Lower lobe of right lung (tissue), 2 donors: ENCODE results near the gene TP63. TPM values are rescaled to one million over a fixed set of nuclear protein-coding genes. Genes with fewer than 3 reads are reported as not detected.

ENCODE experiments used
- ATAC-seq, 2 donors: fragments of 200-7000 bp; cut with Tn5 transposase; one replicate each; pipeline ENCODE4 v1.9.1; 2020 to 2022; ENCODE audit warnings: mild to moderate bottlenecking in 2 of 2, moderate library complexity in 2 of 2
- DNase-seq: peaks from one replicate; pipeline ENCODE4 v3.0.0-alpha.2; 2020
- H3K27ac ChIP-seq: fragments of 200-600 bp; one replicate; pipeline ENCODE4 v1.8.0; 2022
- H3K27me3 ChIP-seq: fragments of 200-600 bp; one replicate; pipeline ENCODE4 v1.8.0; 2022; ENCODE audit warnings: low read depth
- H3K36me3 ChIP-seq: fragments of 200-600 bp; one replicate; pipeline ENCODE4 v1.8.0; 2022; ENCODE audit warnings: mild to moderate bottlenecking
- H3K4me1 ChIP-seq: fragments of 200-600 bp; one replicate; pipeline ENCODE4 v1.8.0; 2022
- H3K4me3 ChIP-seq: fragments of 200-600 bp; one replicate; pipeline ENCODE4 v1.8.0; 2022; ENCODE audit warnings: mild to moderate bottlenecking
- H3K9me3 ChIP-seq: fragments of 200-600 bp; one replicate; pipeline ENCODE4 v1.8.0; 2022
- intact Hi-C: fragments of 100-400 bp; cut with DNase I; formaldehyde crosslinking; loops from one replicate; pipeline ENCODE4 v1.11.0; 2022
- total RNA-seq: library from RNA; stranded (reverse); fragmentation: NEBNext Ultra II Directional; extraction: Animal tissue kit (Norgen Biotek cat#: 25700); gene quantifications from one replicate; pipeline ENCODE4 v1.2.1, GENCODE V29; 2021
- TF ChIP-seq, protein P1 (sequence below): fragments of 200-600 bp; IDR thresholded peaks from one replicate; pipeline ENCODE4 v1.8.0; 2022; ENCODE audit warnings: antibody characterized with exemption, mild to moderate bottlenecking
- donor health status: DM: no; HTN: yes; CAD: no; lungs with severe emphysema.

TP63 gene
- total RNA-seq, 1 donor from 2014 or later = 2.1 TPM

- H3K4me3 ChIP-seq = no peak overlapping the region
- TF ChIP-seq, protein P1, sequence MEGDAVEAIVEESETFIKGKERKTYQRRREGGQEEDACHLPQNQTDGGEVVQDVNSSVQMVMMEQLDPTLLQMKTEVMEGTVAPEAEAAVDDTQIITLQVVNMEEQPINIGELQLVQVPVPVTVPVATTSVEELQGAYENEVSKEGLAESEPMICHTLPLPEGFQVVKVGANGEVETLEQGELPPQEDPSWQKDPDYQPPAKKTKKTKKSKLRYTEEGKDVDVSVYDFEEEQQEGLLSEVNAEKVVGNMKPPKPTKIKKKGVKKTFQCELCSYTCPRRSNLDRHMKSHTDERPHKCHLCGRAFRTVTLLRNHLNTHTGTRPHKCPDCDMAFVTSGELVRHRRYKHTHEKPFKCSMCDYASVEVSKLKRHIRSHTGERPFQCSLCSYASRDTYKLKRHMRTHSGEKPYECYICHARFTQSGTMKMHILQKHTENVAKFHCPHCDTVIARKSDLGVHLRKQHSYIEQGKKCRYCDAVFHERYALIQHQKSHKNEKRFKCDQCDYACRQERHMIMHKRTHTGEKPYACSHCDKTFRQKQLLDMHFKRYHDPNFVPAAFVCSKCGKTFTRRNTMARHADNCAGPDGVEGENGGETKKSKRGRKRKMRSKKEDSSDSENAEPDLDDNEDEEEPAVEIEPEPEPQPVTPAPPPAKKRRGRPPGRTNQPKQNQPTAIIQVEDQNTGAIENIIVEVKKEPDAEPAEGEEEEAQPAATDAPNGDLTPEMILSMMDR = no peak
- H3K36me3 ChIP-seq = no peaks in the 10 kb centered on the region
- DNase-seq = no peak
- H3K9me3 ChIP-seq = no peaks in the 10 kb centered on the region
- H3K27ac ChIP-seq = no peak overlapping the region
- intact Hi-C loops = no loop called here
- no peaks in the 10 kb centered on the region for H3K27me3 ChIP-seq
- ATAC-seq = no peak
- peaks cover 12% of the 10 kb centered on the region for H3K4me1 ChIP-seq
Measured at GRCh38 chr3:189626286-189626685, 4.9 kb upstream of the TP63 start.

GRCh38 chr3:189629803-189630455 lies 1.3 kb upstream of the TP63 start:
- peak in 1 of 2 donors; percentile 81 for ATAC-seq
- intact Hi-C loops = no loop called here
- no peak overlapping the region for H3K27ac ChIP-seq
- peak; percentile 52 for DNase-seq
- H3K9me3 ChIP-seq = no peaks in the 10 kb centered on the region
- peaks cover 12% of the 10 kb centered on the region for H3K4me1 ChIP-seq
- no peak overlapping the region for H3K4me3 ChIP-seq
- H3K36me3 ChIP-seq = no peaks in the 10 kb centered on the region
- TF ChIP-seq, protein P1 = no peak
- no peaks in the 10 kb centered on the region for H3K27me3 ChIP-seq

DNA sequence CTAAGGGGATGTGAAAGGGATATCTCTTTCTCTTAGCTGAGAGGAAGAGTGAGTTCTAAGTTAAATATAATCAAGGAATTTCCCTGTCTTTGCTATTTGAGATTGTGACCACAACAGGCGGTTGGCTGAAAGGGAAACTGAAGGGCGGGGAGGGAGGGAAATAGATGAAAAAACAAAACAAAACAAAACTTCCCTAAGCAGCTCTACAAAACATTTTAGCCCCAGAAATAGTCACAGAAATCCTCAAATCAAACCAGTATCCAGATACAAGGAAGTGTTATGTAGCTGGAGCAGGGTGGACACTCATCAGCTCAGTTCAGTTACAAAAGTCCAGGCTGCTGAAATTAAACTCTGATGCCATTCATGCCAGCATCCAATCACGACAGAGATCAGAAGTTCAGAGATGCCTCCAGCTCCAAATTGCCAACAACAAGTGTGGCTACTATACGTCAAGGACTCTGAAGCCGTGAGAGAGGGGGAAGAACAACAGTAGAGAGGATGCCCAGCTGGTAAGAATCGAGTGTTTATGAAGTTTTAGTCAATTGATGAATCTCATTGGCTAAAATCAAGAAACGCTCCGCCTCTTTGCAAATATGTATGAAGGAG lies 319 bp upstream of the TP63 start:
- peak in 1 of 2 donors; percentile 26 for ATAC-seq
- Histone ChIP-seq H3K4me1 (peaks cover 12% of the 10 kb centered on the region), H3K4me3 (peak overlapping the region; percentile 9), H3K36me3 (no peaks in the 10 kb centered on the region), H3K27ac (no peak overlapping the region), H3K9me3 (no peaks in the 10 kb centered on the region), H3K27me3 (no peaks in the 10 kb centered on the region)
- intact Hi-C loops = no loop called here
- DNase-seq = no peak
- TF ChIP-seq, protein P1 = no peak

- no peak for ATAC-seq
- intact Hi-C loops = no loop called here
- no peak overlapping the region for H3K27ac ChIP-seq
- no peaks in the 10 kb centered on the region for H3K27me3 ChIP-seq
- H3K9me3 ChIP-seq = no peaks in the 10 kb centered on the region
- TF ChIP-seq, protein P1 = no peak
- H3K4me1 ChIP-seq = peaks cover 12% of the 10 kb centered on the region
- no peaks in the 10 kb centered on the region for H3K36me3 ChIP-seq
- H3K4me3 ChIP-seq = no peak overlapping the region
- no peak for DNase-seq
Measured at GRCh38 chr3:189631409-189631808, 220 bp downstream of the TP63 start.

DNA sequence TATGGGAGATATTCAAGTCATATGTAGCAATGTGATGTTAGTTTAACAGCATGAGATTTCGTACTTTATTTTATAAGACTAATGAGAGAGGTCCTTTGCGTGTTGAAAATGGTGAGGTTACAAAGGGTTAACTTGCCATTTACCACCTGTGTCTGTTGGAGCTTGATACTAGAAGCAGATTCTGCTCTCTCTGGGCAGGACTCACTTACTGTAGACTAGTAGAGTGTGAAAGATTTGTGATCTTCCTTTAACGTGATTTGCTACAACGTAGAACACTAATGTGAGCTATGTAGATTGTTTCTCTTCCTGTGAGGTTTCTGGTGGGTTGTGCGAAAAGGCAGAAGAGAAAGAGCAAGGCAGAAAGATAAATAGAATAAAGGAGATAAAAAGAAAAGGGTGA lies 1.1 kb downstream of the TP63 start:
- DNase-seq (no peak), ATAC-seq (no peak)
- no peaks in the 10 kb centered on the region for H3K36me3 ChIP-seq
- H3K27ac ChIP-seq = no peak overlapping the region
- H3K27me3 ChIP-seq = no peaks in the 10 kb centered on the region
- TF ChIP-seq, protein P1 = no peak
- intact Hi-C loops = no loop called here
- H3K9me3 ChIP-seq = no peaks in the 10 kb centered on the region
- peaks cover 12% of the 10 kb centered on the region for H3K4me1 ChIP-seq
- H3K4me3 ChIP-seq = no peak overlapping the region
